Psoas muscle (tissue), 8 donors: ENCODE results near the gene MAN1B1. TPM values are rescaled to one million over a fixed set of nuclear protein-coding genes. Genes with fewer than 3 reads are reported as not detected.
"Not testable (repeated sequence)": the region's sequence is repeated elsewhere in the genome, so short reads cannot be mapped to it uniquely, and the experiment has no call there.

ENCODE experiments used
- ATAC-seq, 4 donors: fragments of 200-7000 bp; cut with Tn5 transposase; one replicate each; pipeline ENCODE4 v1.9.1; 2020; ENCODE audit warnings: moderate library complexity in 3 of 4, mild to moderate bottlenecking in 2 of 4
- DNase-seq, 2 donors: peaks; one replicate each; pipeline ENCODE4 v3.0.0-alpha.2; 2020
- H3K27ac ChIP-seq: fragments of 200-600 bp; one replicate; pipeline ENCODE4 v1.8.0; 2022
- H3K27me3 ChIP-seq, 3 donors: fragments of 200-600 bp in 1 of 3; one replicate each; pipeline versions ENCODE4 v1.6.1 to v1.8.0; 2013 to 2022; ENCODE audit warnings: low read length in 2 of 3, mild to moderate bottlenecking in 2 of 3, moderate library complexity in 1 of 3; ENCODE audit not compliant: insufficient read depth in 3 of 3
- H3K36me3 ChIP-seq, 2 donors: fragments of 200-600 bp in 1 of 2; one replicate each; pipeline versions ENCODE4 v1.6.1 to v1.8.0; 2013 to 2022; ENCODE audit warnings: low read depth in 1 of 2, mild to moderate bottlenecking in 1 of 2, moderate library complexity in 1 of 2; ENCODE audit not compliant: insufficient read depth in 1 of 2
- H3K4me1 ChIP-seq: fragments of 200-600 bp; one replicate; pipeline ENCODE4 v1.8.0; 2022
- H3K4me3 ChIP-seq: fragments of 200-600 bp; one replicate; pipeline ENCODE4 v1.8.0; 2022; ENCODE audit warnings: mild to moderate bottlenecking
- H3K9me3 ChIP-seq: fragments of 200-600 bp; one replicate; pipeline ENCODE4 v1.8.0; 2022
- WGBS, 3 donors: extraction: QIAGEN DNeasy Blood & Tissue Kit; methylation state at CpG; one replicate each; pipeline versions ENCODE4 v1.1.6 to v1.1.7; 2013; 5-methylcytosine and 5-hydroxymethylcytosine counted together
- intact Hi-C, 2 donors: fragments of 100-400 bp; cut with DNase I; formaldehyde crosslinking; loops; one replicate each; pipeline versions ENCODE4 v1.11.0 to v1.14.2; 2022
- polyA plus RNA-seq, 3 donors: library from polyadenylated mRNA; stranded (reverse); fragments of 200-250 nt; gene quantifications; one replicate each; pipeline ENCODE4 v1.2.3, GENCODE V29; 2013
- total RNA-seq, 4 donors: library from RNA; stranded (reverse); fragmentation: NEBNext Ultra II Directional in 2 of 4; extraction: Animal tissue kit (Norgen Biotek cat#: 25700) in 2 of 4; gene quantifications; one replicate each; pipeline versions ENCODE4 v1.2.1 to v1.2.4, GENCODE V29; 2021 to 2023
- TF ChIP-seq, protein P1 (sequence below): fragments of 200-600 bp; IDR thresholded peaks from one replicate; pipeline ENCODE4 v1.8.0; 2022; ENCODE audit warnings: antibody characterized with exemption
- donor health status: healthy with polysubstance abuse.
- donor health status: DM: no; HTN: no; CAD: no; lungs with moderate emphysema.
- donor health status: Bipolar disorder and iron deficiency.
- donor health status: healthy.
- donor health status: DM: yes; HTN: yes; CAD: no.
- donor health status: DM: no; HTN: no; CAD: no.
- donor health status: DM: no; HTN: no; CAD: no.
- donor health status: DM: yes; HTN: yes; CAD: no.

MAN1B1 gene
- total and polyA plus RNA-seq, 7 donors, result 13.1 to 24.4 (median 14.6) TPM

DNA sequence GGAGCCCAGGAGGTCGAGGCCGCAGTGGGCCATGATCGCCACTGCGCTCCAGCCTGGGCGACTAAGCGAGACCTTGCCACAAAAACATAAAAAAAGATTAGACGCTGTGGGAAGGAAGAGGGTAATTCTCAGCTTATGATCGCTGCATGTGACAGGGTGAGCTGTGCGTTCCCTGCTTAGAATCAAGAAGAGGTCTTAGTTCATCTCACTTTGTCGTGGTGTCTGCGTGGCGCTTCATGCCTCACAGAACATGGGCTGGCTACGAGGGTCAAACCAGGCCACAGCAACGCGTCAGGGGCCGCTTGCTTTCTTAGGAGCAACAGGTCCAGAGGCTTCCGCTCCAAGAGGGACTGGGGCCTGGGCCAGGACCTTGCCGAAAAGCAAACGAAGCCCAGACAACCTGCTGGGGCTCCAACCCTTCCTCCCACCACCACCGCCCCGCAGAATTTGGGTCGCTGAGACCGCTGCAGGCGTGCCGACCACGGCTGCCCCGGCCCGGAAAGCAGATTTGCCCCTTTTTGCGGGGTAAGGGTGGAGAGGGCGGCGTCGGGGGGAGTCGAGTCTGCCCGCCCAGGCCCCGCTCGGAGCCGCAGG is 42.2 kb downstream of the MAN1B1 start:
- DNase-seq, result no peak

DNA sequence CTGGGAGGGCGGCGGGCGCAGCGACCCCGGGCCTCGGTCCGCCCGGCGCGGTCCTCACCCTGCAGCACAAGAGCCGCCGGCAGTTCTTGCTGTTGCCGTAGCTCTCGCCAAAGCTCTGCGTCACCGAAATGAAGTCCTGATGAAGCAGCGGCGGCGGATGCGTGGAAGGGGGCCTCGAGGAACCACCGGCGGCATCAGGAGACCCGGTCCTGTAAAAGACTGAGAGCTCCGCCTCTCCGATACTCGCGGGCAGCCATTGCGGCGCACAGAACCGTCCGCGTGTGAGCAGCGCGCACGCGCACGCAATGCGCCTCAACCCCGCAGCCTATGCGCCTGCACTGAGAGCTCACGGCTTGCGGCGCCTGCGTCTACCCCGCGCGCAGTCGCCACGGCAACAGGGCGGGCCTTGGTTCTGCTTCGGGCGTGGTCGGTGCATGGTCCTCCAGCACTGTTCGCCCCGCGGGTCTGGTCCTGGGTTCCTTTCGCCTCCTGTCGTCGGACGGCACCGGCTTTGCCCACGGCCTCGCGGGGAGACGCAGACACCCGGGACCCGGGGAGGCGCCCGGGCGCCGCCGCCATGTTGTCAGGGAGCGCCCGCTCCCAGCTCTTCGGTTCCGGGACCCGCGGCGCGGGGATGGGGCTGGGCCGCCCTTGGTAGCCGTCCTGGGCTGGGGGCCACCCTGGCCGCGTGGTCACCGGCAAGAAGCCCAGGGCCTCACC is 42.8 kb downstream of the MAN1B1 start:
- Histone ChIP-seq H3K36me3 (no peaks in the 10 kb centered on the region), H3K4me1 (peaks cover 13% of the 10 kb centered on the region), H3K4me3 (peak overlapping the region; percentile 82), H3K27me3 (peaks cover 0 to 35% (median 5%) of the 10 kb centered on the region in 3 donors), H3K27ac (no peak overlapping the region), H3K9me3 (no peaks in the 10 kb centered on the region)
- TF ChIP-seq, protein P1, sequence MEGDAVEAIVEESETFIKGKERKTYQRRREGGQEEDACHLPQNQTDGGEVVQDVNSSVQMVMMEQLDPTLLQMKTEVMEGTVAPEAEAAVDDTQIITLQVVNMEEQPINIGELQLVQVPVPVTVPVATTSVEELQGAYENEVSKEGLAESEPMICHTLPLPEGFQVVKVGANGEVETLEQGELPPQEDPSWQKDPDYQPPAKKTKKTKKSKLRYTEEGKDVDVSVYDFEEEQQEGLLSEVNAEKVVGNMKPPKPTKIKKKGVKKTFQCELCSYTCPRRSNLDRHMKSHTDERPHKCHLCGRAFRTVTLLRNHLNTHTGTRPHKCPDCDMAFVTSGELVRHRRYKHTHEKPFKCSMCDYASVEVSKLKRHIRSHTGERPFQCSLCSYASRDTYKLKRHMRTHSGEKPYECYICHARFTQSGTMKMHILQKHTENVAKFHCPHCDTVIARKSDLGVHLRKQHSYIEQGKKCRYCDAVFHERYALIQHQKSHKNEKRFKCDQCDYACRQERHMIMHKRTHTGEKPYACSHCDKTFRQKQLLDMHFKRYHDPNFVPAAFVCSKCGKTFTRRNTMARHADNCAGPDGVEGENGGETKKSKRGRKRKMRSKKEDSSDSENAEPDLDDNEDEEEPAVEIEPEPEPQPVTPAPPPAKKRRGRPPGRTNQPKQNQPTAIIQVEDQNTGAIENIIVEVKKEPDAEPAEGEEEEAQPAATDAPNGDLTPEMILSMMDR, result no peak
- WGBS, 3 donors, result 1% methylated on average over 71 to 86 of the region's 86 CpGs
- DNase-seq (peak; percentile 87 to 91), ATAC-seq (peak; percentile 99)
- intact Hi-C loops, result no loop called here

More for the DNA sequence above, 42.2 kb downstream of the MAN1B1 start:
- intact Hi-C loops, result no loop called here
- H3K9me3 ChIP-seq, result no peaks in the 10 kb centered on the region
- 17 to 22% (median 18%) methylated on average over 33 to 37 of the region's 37 CpGs for WGBS, 3 donors
- H3K4me1 ChIP-seq, result peaks cover 13% of the 10 kb centered on the region
- ATAC-seq, result peak; percentile 15 to 53 (median 35)
- no peak overlapping the region for H3K27ac ChIP-seq
- TF ChIP-seq, protein P1, result no peak
- H3K36me3 ChIP-seq, result no peaks in the 10 kb centered on the region
- peak overlapping the region; percentile 82 for H3K4me3 ChIP-seq
- peaks cover 0 to 28% (median 5%) of the 10 kb centered on the region in 3 donors for H3K27me3 ChIP-seq

DNA sequence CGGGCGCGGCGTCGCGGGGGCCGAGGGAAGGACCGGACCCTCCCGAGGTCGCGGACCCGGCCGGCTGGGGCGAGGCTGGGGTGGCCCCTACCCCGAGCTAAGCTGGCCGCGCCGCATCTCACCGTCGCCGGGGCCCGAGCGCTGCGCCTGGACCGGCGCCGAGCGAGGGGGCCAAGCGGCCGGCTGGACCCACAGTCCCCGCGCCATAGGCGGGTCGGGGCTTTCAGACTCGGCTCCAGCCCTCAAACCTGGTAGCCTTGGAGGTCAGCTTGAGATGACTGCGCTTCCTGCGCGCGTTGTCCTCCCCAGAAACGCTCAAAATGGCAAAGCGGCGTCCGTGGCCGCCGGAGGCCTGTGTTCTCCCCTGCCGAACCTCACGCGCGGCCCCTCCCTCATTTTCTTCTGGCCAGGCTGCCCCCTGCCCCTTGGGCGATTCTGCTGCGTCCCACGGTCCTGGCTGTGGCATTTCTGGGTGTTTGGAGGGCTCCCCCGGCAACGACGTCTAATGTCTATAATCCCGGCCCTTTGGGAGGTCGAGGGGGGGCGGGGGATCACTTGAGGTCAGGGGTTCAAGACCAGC is 43.5 kb downstream of the MAN1B1 start:
- Histone ChIP-seq H3K9me3 (no peaks in the 10 kb centered on the region), H3K27ac (no peak overlapping the region), H3K4me1 (peaks cover 13% of the 10 kb centered on the region), H3K27me3 (peaks cover 0 to 39% (median 5%) of the 10 kb centered on the region in 3 donors), H3K36me3 (no peaks in the 10 kb centered on the region), H3K4me3 (peak overlapping the region; percentile 82)
- WGBS, 3 donors, result 4 to 6% (median 6%) methylated on average over 47 to 58 of the region's 58 CpGs
- DNase-seq (no peak), ATAC-seq (peak in 1 of 4 donors; percentile 7)
- TF ChIP-seq, protein P1, result no peak
- intact Hi-C loops, result no loop called here

DNA sequence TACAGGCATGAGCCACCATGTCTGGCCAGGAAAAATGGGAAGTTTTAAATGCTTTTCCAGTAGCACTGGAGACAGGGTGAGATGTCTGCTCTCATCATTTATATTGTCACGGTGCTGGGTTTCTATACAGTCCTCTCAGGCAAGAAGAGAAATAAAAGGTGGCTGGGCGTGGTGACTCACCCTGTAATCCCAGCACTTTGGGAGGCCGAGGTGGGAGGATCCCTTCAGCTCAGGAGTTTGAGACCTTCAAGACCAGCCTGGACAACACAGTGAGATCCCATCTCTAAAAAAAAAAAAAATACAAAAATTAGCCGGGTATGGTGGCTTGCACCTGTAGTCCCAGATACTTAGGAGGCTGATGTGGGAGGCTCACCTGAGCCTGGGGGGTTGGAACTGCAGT is 47.4 kb downstream of the MAN1B1 start:
- ATAC-seq, result no peak
- no peaks in the 10 kb centered on the region for H3K36me3 ChIP-seq
- no peak for DNase-seq
- H3K27ac ChIP-seq, result no peak overlapping the region
- H3K9me3 ChIP-seq, result no peaks in the 10 kb centered on the region
- H3K27me3 ChIP-seq, result peaks cover 0 to 79% (median 30%) of the 10 kb centered on the region in 3 donors
- TF ChIP-seq, protein P1, result no peak
- no peak overlapping the region for H3K4me3 ChIP-seq
- no peaks in the 10 kb centered on the region for H3K4me1 ChIP-seq
- intact Hi-C loops, result no loop called here
- WGBS, 3 donors, result 74 to 82% (median 79%) methylated on average over 4 of the region's 4 CpGs

DNA sequence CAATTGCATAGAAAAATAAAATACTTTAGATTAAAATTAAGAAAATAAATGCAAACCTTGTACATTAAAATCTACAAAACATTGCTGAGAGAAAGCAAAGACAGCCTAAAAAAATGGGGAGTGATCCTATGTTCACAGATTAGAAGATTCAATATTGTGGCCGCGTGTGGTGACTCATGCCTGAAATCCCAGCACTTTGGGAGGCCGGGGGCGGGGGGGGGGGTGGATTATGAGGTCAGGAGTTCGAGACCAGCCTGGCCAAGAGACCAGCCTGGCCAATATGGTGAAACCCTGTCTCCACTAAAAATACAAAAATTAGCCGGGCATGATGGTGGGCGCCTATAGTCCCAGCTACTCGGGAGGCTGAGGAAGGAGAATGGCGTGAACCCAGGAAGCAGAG is 48.4 kb downstream of the MAN1B1 start:
- 78 to 84% (median 80%) methylated on average over 9 of the region's 9 CpGs for WGBS, 3 donors
- DNase-seq, H3K4me3 ChIP-seq, intact Hi-C loops, H3K4me1 ChIP-seq, ATAC-seq, H3K9me3 ChIP-seq, H3K36me3 ChIP-seq, H3K27ac ChIP-seq: not testable (repeated sequence)
- peaks cover 0 to 87% (median 38%) of the 10 kb centered on the region in 3 donors for H3K27me3 ChIP-seq
